ENCODE data around the gene SLC9A9.
"Not testable (repeated sequence)": the region's sequence is repeated elsewhere in the genome, so short reads cannot be mapped to it uniquely, and the experiment has no call there.

GRCh38 chr3:143805476-143805875, 42.8 kb downstream of the SLC9A9 start:
- TF ChIP-seq, protein P1, sequence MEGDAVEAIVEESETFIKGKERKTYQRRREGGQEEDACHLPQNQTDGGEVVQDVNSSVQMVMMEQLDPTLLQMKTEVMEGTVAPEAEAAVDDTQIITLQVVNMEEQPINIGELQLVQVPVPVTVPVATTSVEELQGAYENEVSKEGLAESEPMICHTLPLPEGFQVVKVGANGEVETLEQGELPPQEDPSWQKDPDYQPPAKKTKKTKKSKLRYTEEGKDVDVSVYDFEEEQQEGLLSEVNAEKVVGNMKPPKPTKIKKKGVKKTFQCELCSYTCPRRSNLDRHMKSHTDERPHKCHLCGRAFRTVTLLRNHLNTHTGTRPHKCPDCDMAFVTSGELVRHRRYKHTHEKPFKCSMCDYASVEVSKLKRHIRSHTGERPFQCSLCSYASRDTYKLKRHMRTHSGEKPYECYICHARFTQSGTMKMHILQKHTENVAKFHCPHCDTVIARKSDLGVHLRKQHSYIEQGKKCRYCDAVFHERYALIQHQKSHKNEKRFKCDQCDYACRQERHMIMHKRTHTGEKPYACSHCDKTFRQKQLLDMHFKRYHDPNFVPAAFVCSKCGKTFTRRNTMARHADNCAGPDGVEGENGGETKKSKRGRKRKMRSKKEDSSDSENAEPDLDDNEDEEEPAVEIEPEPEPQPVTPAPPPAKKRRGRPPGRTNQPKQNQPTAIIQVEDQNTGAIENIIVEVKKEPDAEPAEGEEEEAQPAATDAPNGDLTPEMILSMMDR (IDR thresholded peaks at IDR 0.05), result not testable (repeated sequence)
- not testable (repeated sequence) for TF ChIP-seq POLR2AphosphoS5 (IDR thresholded peaks at IDR 0.05); POLR2A (IDR thresholded peaks at IDR 0.05); EP300 (IDR thresholded peaks at IDR 0.05; ENCODE audit: low read depth)

Measured in transverse colon (tissue), 4 donors.